Right ventricle myocardium inferior (tissue), 1 donor: Measurements from ENCODE around the gene ZBTB47. TPM values are rescaled to one million over a fixed set of nuclear protein-coding genes. Genes with fewer than 3 reads are reported as not detected.

Experiments used
- ATAC-seq: fragments of 200-7000 bp; cut with Tn5 transposase; one replicate; pipeline ENCODE4 v1.9.1; 2020; ENCODE audit warnings: mild to moderate bottlenecking, moderate library complexity
- DNase-seq: peaks from one replicate; pipeline ENCODE4 v3.0.0; 2021; ENCODE audit errors: missing footprints
- intact Hi-C: fragments of 100-400 bp; cut with DNase I; formaldehyde crosslinking; loops from one replicate; pipeline ENCODE4 v1.11.0; 2022
- total RNA-seq: library from RNA; stranded (reverse); fragmentation: NEBNext Ultra II Directional; extraction: Animal tissue kit (Norgen Biotek cat#: 25700); gene quantifications from one replicate; pipeline ENCODE4 v1.2.1, GENCODE V29; 2021
- donor health status: DM: no; HTN: yes; CAD: no; lungs with severe emphysema.

The ZBTB47 gene
- total RNA-seq, 1 donor from 2014 or later = 80.2 TPM

- intact Hi-C loops = no loop called here
- no peak for DNase-seq
- ATAC-seq = no peak
These were observed 50.8 kb downstream of the ZBTB47 start for GRCh38 chr3:42704136-42704841.

GRCh38 chr3:42705058-42705767 is 51.7 kb downstream of the ZBTB47 start:
- ATAC-seq = no peak
- intact Hi-C loops = no loop called here
- DNase-seq = no peak

- intact Hi-C loops = no loop called here
- DNase-seq = no peak
- no peak for ATAC-seq
These were observed 52.6 kb downstream of the ZBTB47 start for GRCh38 chr3:42705962-42706585.

GRCh38 chr3:42706721-42707619 is 53.5 kb downstream of the ZBTB47 start:
- ATAC-seq = no peak
- no peak for DNase-seq
- intact Hi-C loops = no loop called here

- intact Hi-C loops = no loop called here
- DNase-seq = no peak
- no peak for ATAC-seq
These were observed 54.3 kb downstream of the ZBTB47 start for GRCh38 chr3:42707620-42708355.

GRCh38 chr3:42708611-42709151 is 55.2 kb downstream of the ZBTB47 start:
- DNase-seq = no peak
- intact Hi-C loops = no loop called here
- ATAC-seq = no peak

GRCh38 chr3:42709621-42710020 is 56.1 kb downstream of the ZBTB47 start:
- intact Hi-C loops = no loop called here
- DNase-seq (no peak), ATAC-seq (no peak)

- intact Hi-C loops = no loop called here
- DNase-seq (no peak), ATAC-seq (no peak)
These were observed 57.0 kb downstream of the ZBTB47 start for GRCh38 chr3:42710323-42711021.

- no peak for DNase-seq
- ATAC-seq = no peak
These were observed 58.2 kb downstream of the ZBTB47 start for GRCh38 chr3:42711491-42712343.

GRCh38 chr3:42712344-42712648 is 58.8 kb downstream of the ZBTB47 start:
- DNase-seq = no peak
- no peak for ATAC-seq
- intact Hi-C loops = no loop called here

More at GRCh38 chr3:42711491-42712343, 58.2 kb downstream of the ZBTB47 start:
- intact Hi-C loops = no loop called here

- DNase-seq (no peak), ATAC-seq (no peak)
- intact Hi-C loops = no loop called here
These were observed 59.3 kb downstream of the ZBTB47 start for GRCh38 chr3:42712688-42713372.

GRCh38 chr3:42713747-42714146 is 60.2 kb downstream of the ZBTB47 start:
- ATAC-seq (no peak), DNase-seq (no peak)
- intact Hi-C loops = no loop called here

- ATAC-seq = no peak
- intact Hi-C loops = no loop called here
- no peak for DNase-seq
These were observed 60.8 kb downstream of the ZBTB47 start for GRCh38 chr3:42714171-42714852.
